Measurements from ENCODE around the gene METTL24.
A peak's percentile ranks its signal among the peaks of the same experiment; 100 is the strongest.
"Not testable (repeated sequence)": the region's sequence is repeated elsewhere in the genome, so short reads cannot be mapped to it uniquely, and the experiment has no call there.

The METTL24 gene

DNA sequence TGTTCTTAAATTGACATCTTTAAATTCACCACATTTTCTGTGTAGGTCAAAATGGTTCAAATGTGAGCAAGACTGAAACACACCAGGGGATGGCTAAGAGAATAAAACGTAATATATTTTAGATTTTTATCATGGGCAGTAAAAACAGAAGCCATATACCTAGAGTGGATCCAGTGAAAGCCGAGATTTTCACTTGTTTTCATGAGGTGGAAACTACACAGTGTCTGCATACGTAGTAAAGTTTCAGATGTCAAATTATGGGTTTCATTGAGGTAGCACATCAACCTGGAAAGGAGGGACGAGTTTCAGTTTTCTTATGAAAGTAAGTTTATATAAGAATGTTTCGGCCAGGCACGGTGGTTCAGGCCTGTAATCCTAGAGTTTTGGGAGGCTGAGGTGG, 25.9 kb downstream of the METTL24 start:
- DNase-seq, result peak; percentile 20

DNA sequence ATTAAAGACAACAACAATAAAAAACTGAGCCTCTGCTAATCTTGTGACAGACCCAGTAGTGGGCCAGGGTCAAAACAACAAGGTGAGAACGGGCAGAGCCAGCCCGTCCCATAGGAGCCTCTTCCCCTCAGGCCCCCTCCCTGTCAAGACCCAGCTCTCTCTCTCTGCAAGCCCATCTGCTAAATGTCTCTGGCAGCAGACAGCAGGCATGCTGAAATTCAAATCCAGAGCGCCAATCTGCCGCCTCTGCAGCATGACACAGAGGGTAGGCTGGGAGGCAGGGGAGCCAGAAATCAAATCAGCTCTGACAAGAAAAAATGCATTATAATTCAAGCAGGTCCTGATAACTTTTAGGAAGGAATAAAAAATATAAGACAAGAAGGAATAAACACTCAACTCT, 26.3 kb downstream of the METTL24 start:
- peak; percentile 79 for DNase-seq

DNA sequence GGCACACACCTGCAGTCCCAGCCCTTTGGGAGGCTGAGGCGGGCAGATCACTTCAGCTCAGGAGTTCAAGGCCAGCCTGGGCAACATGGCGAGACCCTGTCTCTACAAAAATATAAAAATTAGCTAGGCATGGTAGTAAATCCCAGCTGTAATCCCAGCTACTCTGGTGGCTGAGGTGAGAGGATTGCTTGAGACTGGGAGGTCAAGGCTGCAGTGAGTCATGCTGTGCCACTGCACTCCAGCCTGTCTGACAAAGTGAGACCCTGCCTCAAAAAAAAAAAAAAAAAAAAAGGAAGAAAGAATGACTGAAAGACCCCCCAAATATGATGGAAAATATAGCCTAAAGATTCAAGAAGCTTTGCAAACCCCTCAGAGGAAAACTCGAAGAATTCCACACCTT, 26.8 kb downstream of the METTL24 start:
- DNase-seq, result no peak

DNA sequence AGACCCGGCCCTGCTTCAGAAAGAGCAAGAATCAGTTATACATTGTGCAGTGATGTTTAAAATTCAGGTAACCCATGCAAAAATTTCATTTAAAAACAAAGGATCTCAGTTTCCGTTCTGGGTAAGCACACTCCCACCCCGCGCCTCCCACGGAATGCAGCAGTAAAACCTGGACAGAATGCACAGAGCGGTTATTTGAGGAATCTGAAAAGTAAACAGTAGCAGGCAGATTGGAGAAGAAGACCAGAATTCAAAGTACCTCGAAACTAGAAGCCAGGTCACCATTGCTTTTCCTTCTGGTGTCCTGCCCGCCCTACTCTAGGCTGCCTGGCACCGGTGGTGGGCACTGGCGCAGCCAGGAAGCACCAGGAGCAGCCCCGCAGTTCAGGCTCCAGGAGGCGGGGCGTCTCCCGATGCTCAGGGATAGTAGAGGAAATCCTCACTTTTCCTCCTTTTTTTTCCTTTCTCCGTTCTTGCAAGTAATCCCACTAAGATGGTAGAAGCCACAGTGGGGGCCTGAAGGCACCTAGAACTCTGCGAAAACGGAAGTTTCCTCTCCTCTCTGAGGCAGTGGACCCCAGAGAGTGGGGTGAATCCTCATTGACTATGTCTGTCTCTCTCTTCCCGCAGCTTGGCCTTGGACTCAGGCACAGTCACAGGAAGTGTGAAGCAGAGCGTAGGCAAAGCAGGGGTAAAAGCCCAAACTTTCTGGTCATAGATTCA, 28.3 kb downstream of the METTL24 start:
- DNase-seq, result no peak

DNA sequence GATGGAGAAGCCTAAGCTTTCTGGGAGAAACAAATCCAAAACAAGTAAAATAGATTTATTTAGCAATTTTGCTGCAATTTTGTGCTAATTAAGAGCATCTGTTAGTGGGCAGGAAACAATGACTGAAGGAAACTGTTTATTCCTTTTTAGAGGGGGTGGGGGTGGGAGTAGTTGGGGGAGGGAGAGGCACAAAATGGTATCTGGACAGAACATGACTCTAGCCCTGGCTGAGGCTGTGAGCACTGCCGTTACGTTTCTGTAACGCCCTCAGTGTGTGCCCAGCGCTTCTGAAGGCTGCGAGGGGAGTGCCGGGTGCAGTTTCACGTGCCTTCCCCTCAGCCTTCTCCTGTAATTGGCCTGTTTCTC, 28.8 kb downstream of the METTL24 start:
- DNase-seq, result no peak

DNA sequence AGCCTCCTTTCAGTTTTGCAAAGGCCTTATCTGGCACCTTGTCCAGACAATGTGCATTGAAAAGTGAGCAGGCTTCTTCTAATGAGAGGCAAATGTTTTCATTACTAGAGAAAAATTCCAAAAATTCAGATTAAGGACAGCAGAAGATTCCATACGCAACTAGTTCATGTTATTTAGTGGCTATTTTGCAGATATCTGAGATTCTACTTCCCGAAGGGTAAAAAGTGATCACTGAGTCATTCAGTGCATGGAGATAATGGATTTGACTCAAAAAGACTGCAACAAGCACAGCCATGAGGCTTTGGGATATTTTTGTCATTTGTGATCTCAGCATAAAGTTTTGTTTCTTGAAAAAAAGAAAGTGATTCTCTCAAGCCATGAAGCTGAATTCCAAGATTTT, 29.9 kb downstream of the METTL24 start:
- DNase-seq, result no peak

DNA sequence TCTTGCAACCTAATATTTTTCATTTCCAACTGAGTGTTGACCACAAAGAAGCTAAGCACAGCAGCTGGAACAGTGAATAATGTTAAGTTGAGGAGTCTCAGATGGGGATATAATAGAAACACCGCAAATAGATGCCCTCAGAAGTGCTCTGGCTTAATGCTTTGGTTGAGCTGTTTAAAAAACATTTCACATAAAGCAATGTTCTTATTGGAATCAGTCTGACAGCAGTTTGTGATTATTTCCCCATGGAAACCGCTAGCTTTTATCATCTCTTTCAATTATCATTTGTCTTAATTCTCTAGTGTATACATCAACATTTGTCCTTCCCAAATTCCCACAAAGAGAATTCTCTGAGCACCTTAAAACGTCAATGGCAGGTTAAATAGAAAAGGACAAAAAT, 30.8 kb downstream of the METTL24 start:
- no peak for DNase-seq

DNA sequence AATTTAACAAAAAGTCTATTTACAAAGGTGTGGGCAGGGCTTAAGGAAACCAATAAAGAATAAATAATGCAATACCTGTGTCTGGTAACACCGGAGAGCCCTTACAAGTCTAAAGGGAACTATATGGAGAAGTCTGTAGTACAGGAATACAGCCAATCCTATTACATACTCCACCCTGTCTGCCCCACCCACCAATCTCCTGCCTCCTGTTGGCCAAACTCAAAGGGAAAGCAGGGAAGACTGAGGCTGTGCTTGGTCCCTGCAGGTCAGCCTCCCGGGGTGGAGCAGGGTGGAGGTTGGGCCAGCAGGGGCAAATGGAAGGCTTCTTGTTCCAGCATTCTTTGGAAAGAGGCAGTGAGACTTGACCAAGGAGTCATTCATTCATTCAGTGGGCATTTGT, 31.5 kb downstream of the METTL24 start:
- DNase-seq, result peak; percentile 27

DNA sequence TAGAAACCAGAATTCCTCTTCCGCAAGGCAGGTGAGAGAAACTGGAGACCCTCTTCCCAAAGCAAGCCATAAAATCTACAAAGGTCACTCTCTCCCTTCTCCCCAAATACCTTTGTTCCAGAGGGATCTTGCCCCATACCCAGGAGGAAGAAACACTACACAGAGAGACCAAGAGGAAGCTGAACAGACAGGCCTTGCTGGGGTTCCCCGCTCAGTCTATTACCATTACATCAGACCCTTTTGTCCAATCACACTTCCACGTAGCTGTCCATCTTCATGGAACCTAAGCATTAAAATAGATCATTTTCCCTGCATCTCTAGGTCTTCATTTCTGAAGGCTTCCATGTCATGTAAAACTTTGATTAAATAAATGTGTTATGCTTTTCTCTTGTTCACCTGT, 32.1 kb downstream of the METTL24 start:
- no peak for DNase-seq

DNA sequence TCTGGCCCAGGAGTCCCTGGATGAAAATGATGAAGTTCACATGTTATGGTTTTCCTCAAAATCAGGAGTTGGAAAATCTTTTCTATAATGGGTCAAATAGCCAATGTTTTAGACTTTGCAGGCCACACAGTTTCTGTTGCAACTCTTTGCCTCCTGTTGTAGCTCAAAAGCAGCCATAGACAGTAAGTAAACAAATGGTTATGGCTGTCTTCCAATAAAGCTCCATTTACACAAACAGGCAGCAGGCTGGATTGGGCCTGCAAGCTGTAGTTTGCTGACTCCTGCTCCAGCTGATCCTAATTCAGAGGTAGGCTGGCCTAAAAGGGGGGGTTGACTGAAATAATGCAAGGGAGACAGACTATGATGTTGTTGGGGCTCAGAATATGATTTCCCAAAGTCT, 33.0 kb downstream of the METTL24 start:
- peak; percentile 88 for DNase-seq

DNA sequence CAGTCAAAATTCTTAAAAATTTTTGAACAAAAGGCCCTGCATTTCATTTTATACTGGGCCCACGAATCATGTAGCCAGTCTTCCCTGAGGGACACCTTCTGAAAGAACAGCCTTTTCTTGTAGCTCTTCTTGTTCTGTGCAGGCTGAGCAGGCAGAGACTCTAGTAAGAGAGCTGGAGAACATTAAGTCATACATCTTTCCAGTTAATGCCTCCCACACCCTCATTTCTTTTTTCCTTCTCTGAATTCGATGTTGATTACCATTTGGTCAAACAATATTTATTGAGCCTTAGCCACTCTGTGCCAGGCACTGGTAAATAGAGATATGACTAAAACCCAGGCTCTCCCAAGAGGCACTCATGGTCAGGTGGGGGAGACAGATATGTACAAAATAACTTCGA, 33.6 kb downstream of the METTL24 start:
- no peak for DNase-seq

DNA sequence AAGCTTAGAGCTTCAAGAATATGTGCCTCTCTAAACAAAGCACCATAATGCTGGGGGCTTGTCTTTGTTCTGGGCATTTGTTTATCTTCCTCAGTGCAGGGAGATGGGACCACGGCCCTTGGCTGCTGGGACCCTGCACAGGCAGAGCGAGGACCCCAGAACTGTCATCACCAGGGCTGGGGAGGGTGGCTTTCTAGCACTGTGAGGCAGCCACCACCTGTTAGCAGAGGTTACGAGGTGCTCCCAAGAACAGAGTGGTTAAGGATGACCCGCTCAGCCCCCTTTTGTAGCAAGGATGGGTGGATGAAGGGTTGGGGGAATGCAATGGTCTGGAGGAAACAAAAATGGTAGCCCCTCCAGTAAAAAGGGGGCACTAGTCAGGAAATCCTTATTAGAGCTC, 34.9 kb downstream of the METTL24 start:
- DNase-seq, result no peak

DNA sequence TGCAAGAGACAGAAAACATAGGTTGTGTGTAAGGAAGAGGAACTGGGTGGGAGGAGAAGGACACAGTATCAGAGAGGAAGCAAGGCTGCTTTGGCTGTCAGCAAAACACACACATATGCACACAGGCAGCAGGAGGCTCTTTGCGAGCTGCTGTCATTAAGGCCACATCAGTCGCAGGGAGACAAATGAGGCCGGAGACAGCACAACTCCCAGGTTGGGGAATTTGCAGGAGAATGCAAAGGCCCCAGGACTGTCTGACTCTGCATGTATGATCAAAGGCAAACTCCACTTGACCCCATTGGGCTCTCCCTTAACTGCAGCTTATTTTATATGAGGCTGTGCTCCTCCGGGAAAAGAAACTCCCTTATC, 35.3 kb downstream of the METTL24 start:
- peak; percentile 30 for DNase-seq

DNA sequence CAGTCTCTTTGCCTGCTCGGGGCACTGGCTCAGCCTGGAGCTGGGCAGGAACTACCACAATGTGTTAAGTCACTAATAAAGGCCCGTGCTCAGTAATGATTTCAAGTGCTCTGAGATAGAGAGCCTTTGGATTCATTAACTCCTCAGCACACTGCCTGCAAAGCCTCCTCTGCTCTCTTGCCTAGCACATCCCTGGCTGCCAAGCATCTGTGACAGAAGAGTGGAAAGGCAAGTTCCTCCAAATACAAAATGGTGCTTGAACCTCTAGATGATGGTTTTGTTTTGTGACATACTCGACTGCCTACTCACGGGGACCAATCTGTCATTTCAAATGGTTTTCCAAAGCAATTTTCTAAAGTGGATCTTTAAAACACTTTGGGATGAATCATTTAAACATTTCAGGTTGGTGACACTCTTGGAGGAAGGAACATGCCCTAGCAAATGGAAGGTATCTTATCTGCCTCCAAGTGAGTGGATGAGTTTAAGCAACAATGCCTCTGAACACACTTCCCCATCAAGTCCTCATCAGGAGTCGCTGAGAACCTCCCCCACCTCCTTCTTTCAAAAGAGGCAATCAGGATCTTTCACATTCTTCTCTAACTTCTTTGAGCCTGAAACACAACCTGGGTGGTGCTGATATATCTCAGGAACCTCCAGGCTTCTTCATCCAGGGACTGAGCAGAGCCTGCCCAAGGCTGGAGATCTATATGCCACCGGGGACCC, 35.8 kb downstream of the METTL24 start:
- DNase-seq, result no peak

DNA sequence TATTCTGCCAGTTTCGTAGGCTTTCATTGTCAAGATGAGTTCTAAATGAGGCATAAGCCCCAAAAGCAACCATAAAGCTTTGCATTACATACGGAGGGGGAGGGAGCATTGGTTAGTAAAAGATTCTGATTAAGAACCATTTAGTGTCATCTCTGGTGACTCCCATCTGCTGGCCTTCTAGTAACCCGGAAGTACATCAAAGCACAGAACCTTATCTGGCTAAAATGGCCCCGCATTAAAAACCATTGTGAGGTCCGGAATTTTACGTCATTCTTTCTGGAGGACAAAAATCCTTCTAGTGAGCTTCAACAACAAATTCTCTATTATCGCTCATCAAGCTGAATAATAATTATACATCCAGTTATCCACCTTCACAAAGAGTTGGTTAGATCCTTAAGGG, 37.8 kb downstream of the METTL24 start:
- DNase-seq, result no peak

DNA sequence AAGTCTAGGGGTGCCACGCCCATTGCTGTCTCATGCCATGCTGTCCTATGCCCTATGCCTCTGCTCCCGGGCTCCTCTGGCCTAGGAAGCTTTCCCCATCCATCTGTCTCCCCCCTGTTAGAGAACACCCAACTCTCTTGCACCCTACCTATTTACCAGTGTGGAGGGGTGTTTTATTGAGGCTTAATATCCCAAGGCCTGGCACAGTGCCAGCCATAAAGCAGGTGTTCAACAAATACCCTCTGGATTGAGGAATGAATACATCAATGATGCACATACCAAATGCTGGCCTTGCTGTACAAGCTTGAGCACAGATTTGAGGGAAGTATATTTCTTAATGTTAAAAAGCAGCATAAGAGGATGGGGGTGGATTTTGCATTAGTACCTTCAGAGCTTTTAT, 38.3 kb downstream of the METTL24 start:
- DNase-seq, result peak; percentile 59

DNA sequence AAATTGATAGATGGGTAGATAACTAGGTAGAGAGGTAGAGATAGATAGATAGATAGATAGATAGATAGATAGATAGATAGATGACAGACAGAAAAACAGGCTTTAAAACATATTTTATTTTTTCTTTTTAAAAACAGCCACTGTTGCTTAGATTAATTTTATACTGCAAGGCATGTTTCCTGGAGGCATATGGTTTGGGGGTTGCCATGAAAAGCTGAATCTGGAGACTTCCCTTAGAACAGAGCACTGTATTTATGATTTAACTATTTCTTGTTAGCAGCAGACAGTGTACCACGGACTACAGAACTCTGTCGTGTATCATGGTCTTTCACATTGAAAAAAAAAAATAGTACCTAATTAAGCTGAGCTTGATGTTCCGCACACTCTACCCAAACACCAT, 38.8 kb downstream of the METTL24 start:
- no peak for DNase-seq

DNA sequence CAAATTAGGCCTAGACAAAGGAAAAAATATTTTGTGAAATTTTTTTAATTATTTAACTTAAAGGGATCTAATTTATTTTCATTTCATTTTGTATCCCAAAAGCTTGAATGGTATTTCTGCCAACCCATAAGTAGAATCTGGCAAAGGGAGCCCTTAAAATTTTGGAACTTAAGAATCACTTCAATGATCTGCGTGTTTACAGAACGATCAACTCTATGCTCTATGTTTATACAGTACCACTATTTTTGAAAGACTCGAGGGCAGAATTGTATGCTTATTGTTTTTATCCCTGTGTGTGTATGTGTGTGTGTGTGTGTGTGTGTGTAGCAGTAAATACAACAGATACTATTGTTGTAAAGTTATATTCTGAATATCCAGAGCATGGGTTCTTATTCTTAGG, 39.2 kb downstream of the METTL24 start:
- DNase-seq, result no peak

DNA sequence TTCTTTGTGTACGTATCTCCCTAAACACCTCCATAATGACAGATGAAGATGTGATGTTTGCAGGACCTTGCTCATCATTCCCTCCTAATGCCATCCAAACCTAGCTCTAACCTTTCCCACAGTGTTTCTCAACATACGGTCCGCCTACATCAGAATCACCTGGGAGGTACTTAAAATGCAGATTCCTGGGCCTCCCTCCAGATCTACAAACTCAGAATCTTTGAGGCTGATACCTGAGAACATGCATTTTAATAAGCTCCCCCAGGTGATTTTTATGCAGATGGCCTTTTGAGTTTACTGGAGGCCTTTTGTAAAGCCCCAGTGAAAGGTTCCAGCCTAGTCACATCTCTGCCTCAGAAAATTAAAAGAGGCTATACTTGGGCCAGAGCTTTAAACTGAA, 40.5 kb downstream of the METTL24 start:
- peak; percentile 5 for DNase-seq

DNA sequence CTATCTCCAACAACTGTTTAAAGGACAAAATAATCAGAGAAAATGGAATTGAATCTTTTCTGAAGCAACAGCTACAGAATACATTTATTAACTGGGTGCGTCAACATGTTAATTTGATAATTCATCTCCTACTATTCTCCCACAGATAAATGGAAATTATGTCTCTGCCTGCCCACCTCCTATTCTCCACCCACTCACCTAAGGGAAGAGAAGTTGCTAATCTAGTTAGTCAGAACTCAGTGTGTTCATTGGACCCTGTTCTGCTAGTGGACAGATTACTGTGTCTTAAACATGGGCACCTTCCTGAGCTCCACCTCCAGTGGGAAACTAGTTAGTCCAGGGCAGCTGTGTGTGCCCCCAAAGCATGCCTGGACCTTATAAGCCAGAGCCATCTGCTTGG, 41.0 kb downstream of the METTL24 start:
- no peak for DNase-seq

DNA sequence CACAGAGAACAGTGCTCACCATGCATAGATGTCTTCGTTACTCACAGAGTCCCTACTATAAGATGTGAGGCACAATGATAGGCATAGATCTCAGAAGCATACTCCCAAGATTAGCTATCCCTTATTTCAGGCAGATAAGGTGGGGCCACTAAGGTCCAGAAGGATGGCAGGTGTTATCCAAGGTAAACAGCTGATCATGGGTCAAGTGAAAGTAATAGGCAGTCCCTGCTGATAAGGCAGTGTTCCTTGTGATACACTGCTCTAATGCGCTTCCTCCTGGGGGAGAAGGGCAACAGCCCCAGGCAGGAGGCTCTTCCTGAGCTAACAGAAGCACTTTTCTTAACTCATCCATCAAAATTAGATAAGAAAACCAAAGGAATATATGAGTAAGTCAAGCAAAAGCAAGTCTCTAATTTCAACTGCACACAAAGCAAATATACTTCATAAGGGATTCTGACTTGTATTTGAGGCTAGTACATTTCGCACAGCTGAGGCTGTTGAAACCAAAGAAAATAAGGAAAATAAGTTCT, 42.2 kb downstream of the METTL24 start:
- DNase-seq, result peak; percentile 16

DNA sequence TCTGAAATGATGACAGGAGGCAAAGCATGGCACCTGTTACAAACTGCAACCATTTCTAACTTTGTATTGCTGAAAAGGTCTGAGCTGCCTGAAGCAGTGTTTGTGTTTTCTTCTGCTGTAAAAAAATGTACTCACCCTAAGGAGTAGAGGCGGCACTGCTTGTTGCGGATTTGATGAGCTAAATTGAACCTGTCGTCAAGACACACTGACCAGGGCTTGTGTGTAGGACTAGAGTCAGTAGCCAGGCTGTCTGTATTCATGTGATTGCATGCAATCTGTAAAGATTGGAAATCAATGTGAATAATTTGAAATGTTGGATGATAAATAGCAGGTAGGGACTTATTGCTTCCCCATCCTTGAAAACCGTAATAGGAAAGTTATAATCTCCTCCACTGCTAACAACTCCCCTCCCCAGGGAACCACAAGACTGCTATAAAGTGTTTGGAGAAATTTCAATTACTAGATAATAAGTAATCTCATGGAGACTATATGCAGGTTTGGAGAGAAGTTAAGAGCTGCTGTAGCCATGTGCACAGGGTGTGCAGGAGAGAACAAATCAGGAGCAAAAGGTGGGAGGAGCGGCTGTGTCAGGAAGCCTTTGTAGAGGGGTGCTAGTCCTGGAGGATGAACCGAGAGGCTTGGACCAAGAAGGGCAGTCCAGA, 42.8 kb downstream of the METTL24 start:
- no peak for DNase-seq

DNA sequence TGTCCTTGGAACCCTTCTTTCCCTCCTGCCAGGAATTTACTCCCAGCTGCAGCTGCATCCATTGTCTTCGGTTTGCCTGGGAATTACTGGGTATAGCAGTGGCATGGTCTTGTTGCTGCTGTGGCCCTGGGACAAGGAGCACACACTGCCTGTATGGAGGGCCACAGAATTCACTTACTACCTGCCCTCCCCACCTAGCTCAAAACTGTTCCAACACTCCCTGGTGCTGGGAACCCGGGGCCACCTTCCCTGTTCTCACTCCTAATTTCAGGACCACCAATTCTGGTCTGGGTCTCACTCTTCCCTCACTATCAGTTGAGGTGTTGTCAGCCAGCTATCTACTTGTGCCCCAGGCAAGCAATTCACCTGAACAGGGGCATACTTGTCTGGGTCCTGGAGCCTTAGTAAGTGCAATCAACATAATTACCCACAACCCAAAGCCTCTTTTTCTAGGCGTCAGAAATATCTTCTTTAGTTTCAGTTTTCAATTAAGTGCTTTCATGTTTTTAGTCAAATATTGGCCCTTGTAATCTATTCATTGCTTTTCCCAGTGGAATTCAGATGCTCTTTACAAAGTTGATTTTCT, 47.2 kb downstream of the METTL24 start:
- peak; percentile 64 for DNase-seq

DNA sequence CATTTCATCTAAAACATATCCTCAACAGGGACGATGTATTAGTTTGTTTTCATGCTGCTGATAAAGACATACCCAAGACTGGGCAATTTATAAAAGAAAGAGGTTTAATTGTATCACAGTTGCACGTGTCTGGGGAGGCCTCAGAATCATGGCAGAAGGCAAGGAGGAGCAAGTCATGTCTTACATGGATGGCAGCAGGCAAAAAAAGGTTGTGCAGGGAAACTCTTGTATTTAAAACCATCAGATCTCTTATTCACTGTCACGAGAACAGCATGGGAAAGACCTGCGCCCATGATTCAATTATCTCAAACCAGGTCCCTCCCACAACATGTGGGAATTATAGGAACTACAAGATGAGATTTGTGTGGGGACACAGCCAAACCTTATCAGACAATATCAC, 48.7 kb downstream of the METTL24 start:
- not testable (repeated sequence) for DNase-seq
